Transverse colon (tissue), 4 donors: ENCODE results near the gene SPTB.

ENCODE experiments used
- EP300 ChIP-seq: sonication (generic); formaldehyde crosslinking; IDR thresholded peaks from one replicate; pipeline ENCODE4 v1.6.1; 2017; ENCODE audit warnings: antibody characterized with exemption, low read depth
- POLR2A ChIP-seq: fragments of 450-650 bp; IDR thresholded peaks from one replicate; pipeline ENCODE4 v1.6.1; 2016; ENCODE audit warnings: antibody characterized with exemption, mild to moderate bottlenecking, moderate library complexity
- POLR2AphosphoS5 ChIP-seq, 3 donors: sonication (generic); formaldehyde crosslinking; IDR thresholded peaks; one replicate each; pipeline ENCODE4 v1.6.1; 2016; ENCODE audit warnings: antibody characterized with exemption in 3 of 3
- TF ChIP-seq, protein P1 (sequence below), 5 experiments: fragments of 200-600 bp in 3 of 5; fragments of 450-650 bp in 2 of 5; sonication (generic) in 3 of 5; IDR thresholded peaks; 1 replicate in 2 of 5; 2 replicates in 3 of 5; pipeline ENCODE4 v1.5.1; 2016 to 2017; ENCODE audit warnings: antibody characterized with exemption in 5 of 5, inconsistent platforms in 3 of 5, mild to moderate bottlenecking in 2 of 5, moderate library complexity in 1 of 5

- no peak for TF ChIP-seq POLR2A
- TF ChIP-seq, protein P1, sequence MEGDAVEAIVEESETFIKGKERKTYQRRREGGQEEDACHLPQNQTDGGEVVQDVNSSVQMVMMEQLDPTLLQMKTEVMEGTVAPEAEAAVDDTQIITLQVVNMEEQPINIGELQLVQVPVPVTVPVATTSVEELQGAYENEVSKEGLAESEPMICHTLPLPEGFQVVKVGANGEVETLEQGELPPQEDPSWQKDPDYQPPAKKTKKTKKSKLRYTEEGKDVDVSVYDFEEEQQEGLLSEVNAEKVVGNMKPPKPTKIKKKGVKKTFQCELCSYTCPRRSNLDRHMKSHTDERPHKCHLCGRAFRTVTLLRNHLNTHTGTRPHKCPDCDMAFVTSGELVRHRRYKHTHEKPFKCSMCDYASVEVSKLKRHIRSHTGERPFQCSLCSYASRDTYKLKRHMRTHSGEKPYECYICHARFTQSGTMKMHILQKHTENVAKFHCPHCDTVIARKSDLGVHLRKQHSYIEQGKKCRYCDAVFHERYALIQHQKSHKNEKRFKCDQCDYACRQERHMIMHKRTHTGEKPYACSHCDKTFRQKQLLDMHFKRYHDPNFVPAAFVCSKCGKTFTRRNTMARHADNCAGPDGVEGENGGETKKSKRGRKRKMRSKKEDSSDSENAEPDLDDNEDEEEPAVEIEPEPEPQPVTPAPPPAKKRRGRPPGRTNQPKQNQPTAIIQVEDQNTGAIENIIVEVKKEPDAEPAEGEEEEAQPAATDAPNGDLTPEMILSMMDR (IDR thresholded peaks at IDR 0.05) = no peak
- TF ChIP-seq POLR2AphosphoS5 (IDR thresholded peaks at IDR 0.05) = no peak
- TF ChIP-seq EP300 = no peak
Observed at GRCh38 chr14:64860039-64860438, 19.7 kb downstream of the SPTB start.
